CD4-positive, alpha-beta memory T cell (primary cell): ENCODE results near the gene FER. TPM values are rescaled to one million over a fixed set of nuclear protein-coding genes. Genes with fewer than 3 reads are reported as not detected.

Experiments used
- CTCF ChIA-PET: fragments of 350-600 bp; sonication (Branson Sonifier 250); formaldehyde crosslinking; loops from one replicate; lab custom pipeline; 2021; ENCODE audit warnings: inconsistent platforms; ENCODE audit not compliant: partially characterized antibody; lab: Charles Lee
- POLR2A ChIA-PET: fragments of 350-600 bp; sonication (Branson Sonifier 250); formaldehyde crosslinking; loops from one replicate; lab custom pipeline; 2021; ENCODE audit not compliant: partially characterized antibody; lab: Charles Lee
- DNase-seq, 5 donors: peaks; one replicate each; pipeline versions ENCODE4 v3.0.0 to v3.0.0-alpha.2; 2020 to 2022; ENCODE audit warnings: mixed read lengths in 1 of 5
- H3K27ac ChIP-seq: one replicate; pipeline ENCODE4 v1.7.0; 2013; ENCODE audit warnings: low read depth, low read length
- H3K27me3 ChIP-seq: 2 replicates; pipeline ENCODE4 v1.7.0; 2013; ENCODE audit warnings: mild to moderate bottlenecking, low read length, moderate library complexity; ENCODE audit not compliant: insufficient read depth
- H3K36me3 ChIP-seq: 2 replicates; pipeline ENCODE4 v1.7.0; 2013; ENCODE audit warnings: mild to moderate bottlenecking, low read length, moderate library complexity; ENCODE audit not compliant: insufficient read depth
- H3K4me1 ChIP-seq: 2 replicates; pipeline ENCODE4 v1.7.0; 2013; ENCODE audit warnings: mild to moderate bottlenecking, low read length, moderate library complexity; ENCODE audit not compliant: insufficient read depth
- H3K4me3 ChIP-seq, 2 donors: one replicate each; pipeline ENCODE4 v1.7.0; 2013; ENCODE audit warnings: low read length in 2 of 2, mild to moderate bottlenecking in 1 of 2
- H3K9me3 ChIP-seq, 2 donors: one replicate each; pipeline ENCODE4 v1.7.0; 2013; ENCODE audit warnings: low read length in 2 of 2, control low read depth in 1 of 2; ENCODE audit not compliant: control insufficient read depth in 1 of 2
- H3K27ac Mint-ChIP-seq, 7 donors: one replicate each; pipeline ENCODE4 v1.8.0; 2020 to 2021; ENCODE audit warnings: mixed read lengths in 7 of 7, mild to moderate bottlenecking in 6 of 7, inconsistent platforms in 3 of 7, moderate library complexity in 3 of 7
- H3K27me3 Mint-ChIP-seq, 2 donors: one replicate each; pipeline ENCODE4 v1.8.0; 2020 to 2021; ENCODE audit warnings: mixed read lengths in 2 of 2
- H3K36me3 Mint-ChIP-seq, 2 donors: one replicate each; pipeline ENCODE4 v1.8.0; 2020 to 2021; ENCODE audit warnings: mixed read lengths in 2 of 2, inconsistent platforms in 1 of 2, mild to moderate bottlenecking in 1 of 2
- H3K4me1 Mint-ChIP-seq, 4 donors: one replicate each; pipeline ENCODE4 v1.8.0; 2020 to 2021; ENCODE audit warnings: mixed read lengths in 4 of 4, mild to moderate bottlenecking in 1 of 4
- H3K4me3 Mint-ChIP-seq, 8 donors: one replicate each; pipeline ENCODE4 v1.8.0; 2020 to 2021; ENCODE audit warnings: mixed read lengths in 8 of 8, mild to moderate bottlenecking in 7 of 8, moderate library complexity in 6 of 8, inconsistent platforms in 3 of 8
- H3K9me3 Mint-ChIP-seq, 8 donors: one replicate each; pipeline ENCODE4 v1.8.0; 2020 to 2021; ENCODE audit warnings: mixed read lengths in 8 of 8, mild to moderate bottlenecking in 5 of 8, inconsistent platforms in 3 of 8, moderate library complexity in 1 of 8
- intact Hi-C: fragments of 100-400 bp; cut with micrococcal nuclease; formaldehyde crosslinking; loops from one replicate; pipeline ENCODE4 v1.15.1; 2023
- polyA plus RNA-seq, 2 donors: library from polyadenylated mRNA; unstranded; fragments of 300-500 nt; fragmentation: Illumina TruSeq; gene quantifications; one replicate each; pipeline ENCODE4 v1.2.3, GENCODE V29; 2021
- total RNA-seq, 2 experiments: library from RNA; stranded (reverse); gene quantifications; one replicate each; pipeline ENCODE4 v1.2.3, GENCODE V29; 2021

Gene FER
- total and polyA plus RNA-seq, 4 experiments from 2014 or later: 6.1 to 11.3 (median 10.3) TPM

DNA sequence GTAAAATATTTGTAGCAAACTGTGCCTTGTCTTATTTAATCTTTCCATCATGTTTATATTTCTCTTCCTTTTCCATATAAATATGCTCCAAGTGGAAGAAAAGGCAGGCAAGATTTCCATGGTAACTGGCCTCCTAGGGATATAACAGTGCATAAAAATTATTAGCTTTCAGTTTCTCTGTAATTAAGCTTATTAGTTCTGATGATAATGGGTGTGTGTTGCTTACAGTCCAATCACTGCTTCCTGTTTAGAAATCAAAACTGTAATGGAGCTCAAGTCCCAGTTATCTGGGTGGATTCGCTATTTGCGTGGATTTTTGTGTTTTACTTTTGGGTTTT lies 449.1 kb downstream of the FER start:
- intact Hi-C loops: no loop called here
- Histone ChIP-seq H3K36me3 (no peaks in the 10 kb centered on the region), H3K4me3 (no peak overlapping the region), H3K27me3 (no peaks in the 10 kb centered on the region), H3K9me3 (no peaks in the 10 kb centered on the region), H3K27ac (no peak overlapping the region), H3K4me1 (no peaks in the 10 kb centered on the region)
- H3K27me3 Mint-ChIP-seq: peaks cover 0 to 2% of the 10 kb centered on the region in 2 donors
- H3K4me3 Mint-ChIP-seq: no peak overlapping the region
- no peak for DNase-seq
- peaks cover 0 to 2% (median 0%) of the 10 kb centered on the region in 8 donors for H3K9me3 Mint-ChIP-seq
- H3K4me1 Mint-ChIP-seq: peaks cover 0 to 4% (median under 1%) of the 10 kb centered on the region in 4 donors
- ChIA-PET CTCF (interaction anchor here (0.7 kb wide), 1 partner anchor 9 kb away, joined by 5 read pairs; no protein-coding TSS in a partner anchor), POLR2A (no interaction called here)
- no peak overlapping the region for H3K27ac Mint-ChIP-seq
- no peaks in the 10 kb centered on the region for H3K36me3 Mint-ChIP-seq

DNA sequence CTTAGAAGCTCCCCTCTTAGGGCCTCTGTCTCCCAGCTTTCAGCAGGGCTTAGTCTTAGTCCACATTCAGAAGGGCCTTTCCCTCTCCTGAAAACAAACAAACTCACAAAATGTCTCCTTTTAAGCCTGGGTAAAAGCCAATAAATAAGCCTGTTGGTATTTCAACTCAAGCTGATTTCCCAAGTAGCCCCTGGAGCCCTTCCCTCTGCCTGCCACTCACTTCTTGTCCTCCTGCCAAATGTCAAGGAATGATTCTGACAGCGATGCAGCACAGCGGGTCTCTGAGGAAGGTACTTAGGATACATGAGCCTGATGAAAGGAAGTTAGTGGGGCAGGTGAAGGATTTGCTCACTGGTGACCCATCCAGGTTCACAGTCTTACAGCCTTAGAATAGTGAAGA lies 451.6 kb downstream of the FER start:
- Mint-ChIP-seq H3K27ac (no peak overlapping the region), H3K9me3 (peaks cover 0 to 4% (median 2%) of the 10 kb centered on the region in 8 donors), H3K4me3 (no peak overlapping the region), H3K36me3 (no peaks in the 10 kb centered on the region), H3K27me3 (peaks cover 0 to 2% of the 10 kb centered on the region in 2 donors), H3K4me1 (no peaks in the 10 kb centered on the region)
- Histone ChIP-seq H3K27me3 (no peaks in the 10 kb centered on the region), H3K36me3 (no peaks in the 10 kb centered on the region), H3K4me1 (no peaks in the 10 kb centered on the region), H3K9me3 (no peaks in the 10 kb centered on the region), H3K4me3 (no peak overlapping the region), H3K27ac (no peak overlapping the region)
- ChIA-PET CTCF (interaction anchor here (0.7 kb wide), 1 partner anchor 14 kb away, joined by 3 read pairs; no protein-coding TSS in a partner anchor), POLR2A (no interaction called here)
- intact Hi-C loops: no loop called here
- no peak for DNase-seq

DNA sequence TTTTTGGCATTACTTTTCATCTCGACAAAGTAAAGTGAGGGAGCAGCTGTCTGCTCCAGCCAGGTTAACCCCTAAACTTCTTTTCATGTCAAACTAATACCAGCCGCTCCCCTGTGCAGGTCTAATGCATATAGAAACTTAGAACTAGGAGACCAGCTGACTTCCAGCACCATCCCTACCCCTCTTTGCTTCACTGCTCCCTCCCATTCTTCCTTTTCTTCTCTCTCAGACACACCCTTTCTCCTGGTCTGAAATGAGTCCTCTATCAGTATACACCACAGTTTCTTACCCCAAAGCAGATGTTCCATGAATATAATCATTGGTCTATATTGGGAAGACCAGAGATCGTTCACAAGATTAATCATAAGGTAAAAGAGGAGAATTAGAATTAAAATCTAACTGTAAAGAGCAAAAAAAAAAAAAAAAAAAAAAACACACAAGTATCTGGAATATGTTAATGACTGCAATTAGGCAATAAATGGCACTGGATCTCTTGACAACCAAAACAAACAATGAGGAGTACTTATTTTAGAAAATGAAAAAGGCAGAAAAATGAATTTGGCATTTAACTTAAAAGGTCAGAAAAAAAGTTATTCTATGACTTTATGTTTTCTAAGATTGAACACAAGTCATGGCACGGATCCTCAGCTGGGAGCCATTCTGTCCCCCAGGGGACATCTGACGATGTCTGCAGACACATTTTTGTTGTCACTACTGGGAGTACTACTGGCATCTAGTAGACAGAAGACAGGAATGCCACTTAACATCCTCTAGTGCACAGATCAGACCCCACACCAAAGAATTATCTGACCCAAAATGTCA lies 452.3 kb downstream of the FER start:
- no peaks in the 10 kb centered on the region for H3K9me3 ChIP-seq
- Mint-ChIP-seq H3K9me3 (peaks cover 0 to 11% (median 8%) of the 10 kb centered on the region in 8 donors), H3K27ac (no peak overlapping the region), H3K4me3 (no peak overlapping the region), H3K36me3 (no peaks in the 10 kb centered on the region), H3K4me1 (no peaks in the 10 kb centered on the region), H3K27me3 (peaks cover 0 to 2% of the 10 kb centered on the region in 2 donors)
- ChIA-PET CTCF (no interaction called here), POLR2A (no interaction called here)
- H3K27me3 ChIP-seq: no peaks in the 10 kb centered on the region
- DNase-seq: no peak
- H3K4me1 ChIP-seq: no peaks in the 10 kb centered on the region
- no peak overlapping the region for H3K27ac ChIP-seq
- H3K36me3 ChIP-seq: no peaks in the 10 kb centered on the region
- intact Hi-C loops: no loop called here
- no peak overlapping the region for H3K4me3 ChIP-seq

DNA sequence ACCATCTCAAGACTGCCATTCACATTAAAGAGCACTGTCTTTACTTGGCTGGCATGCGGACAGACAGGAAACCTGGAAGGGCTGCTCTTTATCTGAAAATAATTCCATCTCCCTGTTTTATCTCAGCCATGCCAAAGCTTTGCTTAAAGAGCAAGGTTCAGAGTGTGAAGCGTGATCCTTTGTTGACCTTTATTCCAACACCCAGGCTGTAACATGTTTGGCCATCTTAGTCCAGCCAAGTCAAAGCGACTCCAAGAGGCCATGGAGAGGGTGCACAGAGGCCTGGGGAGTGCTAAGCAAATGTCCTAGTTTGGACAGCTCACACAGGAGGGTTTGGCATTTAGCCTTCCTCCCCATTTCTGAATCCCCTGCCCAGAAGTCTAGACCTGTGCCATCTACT lies 467.3 kb downstream of the FER start:
- Mint-ChIP-seq H3K36me3 (peaks cover 0 to 3% of the 10 kb centered on the region in 2 donors), H3K4me1 (no peaks in the 10 kb centered on the region), H3K27me3 (peaks cover 8 to 21% of the 10 kb centered on the region in 2 donors), H3K9me3 (peaks cover 3 to 41% (median 20%) of the 10 kb centered on the region in 8 donors), H3K4me3 (no peak overlapping the region), H3K27ac (no peak overlapping the region)
- no peaks in the 10 kb centered on the region for H3K9me3 ChIP-seq
- no peak overlapping the region for H3K4me3 ChIP-seq
- H3K36me3 ChIP-seq: no peaks in the 10 kb centered on the region
- no peak overlapping the region for H3K27ac ChIP-seq
- ChIA-PET CTCF (no interaction called here), POLR2A (no interaction called here)
- no peak for DNase-seq
- intact Hi-C loops: no loop called here
- no peaks in the 10 kb centered on the region for H3K4me1 ChIP-seq
- no peaks in the 10 kb centered on the region for H3K27me3 ChIP-seq

DNA sequence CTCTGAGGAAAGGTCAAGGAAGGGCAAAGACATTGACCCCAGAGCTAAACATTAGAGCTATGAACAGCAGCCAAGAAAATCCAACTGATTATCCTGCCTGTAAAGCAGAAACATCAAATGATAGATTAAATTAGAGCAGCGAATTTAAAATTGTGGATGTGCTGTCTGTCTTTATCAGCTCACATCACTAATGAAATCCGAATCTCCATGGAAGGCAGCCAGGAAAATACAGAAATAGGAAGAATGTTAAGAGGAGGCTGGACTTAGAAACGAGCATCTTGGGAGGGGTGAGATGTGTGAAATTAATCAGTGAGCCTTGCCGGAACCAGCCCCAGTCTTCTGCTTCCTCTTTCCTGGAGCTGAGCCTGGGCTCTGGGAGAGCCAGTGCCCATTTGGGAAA lies 471.1 kb downstream of the FER start:
- intact Hi-C loops: no loop called here
- H3K9me3 Mint-ChIP-seq: peaks cover 0 to 22% (median 3%) of the 10 kb centered on the region in 8 donors
- H3K4me3 Mint-ChIP-seq: no peak overlapping the region
- POLR2A ChIA-PET: no interaction called here
- Histone ChIP-seq H3K36me3 (no peaks in the 10 kb centered on the region), H3K9me3 (no peaks in the 10 kb centered on the region), H3K27ac (no peak overlapping the region), H3K4me1 (no peaks in the 10 kb centered on the region), H3K4me3 (no peak overlapping the region), H3K27me3 (no peaks in the 10 kb centered on the region)
- no peak for DNase-seq
- peak overlapping the region in 1 of 7 donors; percentile 80 for H3K27ac Mint-ChIP-seq
- H3K36me3 Mint-ChIP-seq: no peaks in the 10 kb centered on the region
- H3K4me1 Mint-ChIP-seq: no peaks in the 10 kb centered on the region
- H3K27me3 Mint-ChIP-seq: peaks cover 4 to 8% of the 10 kb centered on the region in 2 donors
- CTCF ChIA-PET: no interaction called here

DNA sequence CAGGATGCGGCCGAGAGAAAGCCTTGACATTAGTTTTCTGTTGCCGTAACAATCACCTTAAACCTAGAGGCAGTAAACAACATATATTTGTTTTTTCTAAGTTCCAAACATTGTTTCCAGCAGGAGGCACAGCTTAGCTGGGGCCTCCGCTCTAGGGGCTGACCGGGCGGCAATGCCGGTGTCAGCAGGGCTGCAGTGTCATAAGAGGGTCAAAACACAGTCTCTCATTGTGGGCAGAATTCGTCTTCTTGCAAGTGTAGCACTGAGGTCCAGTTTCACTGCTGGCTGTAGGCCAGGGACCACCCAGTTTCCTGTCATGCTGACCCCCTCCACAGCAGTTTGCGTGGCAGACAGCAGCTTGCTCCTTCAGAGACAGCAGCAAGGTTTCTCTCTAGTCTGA lies 475.8 kb downstream of the FER start:
- POLR2A ChIA-PET: no interaction called here
- H3K27me3 Mint-ChIP-seq: peaks cover 0 to 9% of the 10 kb centered on the region in 2 donors
- H3K9me3 Mint-ChIP-seq: peaks cover 0 to under 1% (median 0%) of the 10 kb centered on the region in 8 donors
- no peak for DNase-seq
- Histone ChIP-seq H3K27me3 (no peaks in the 10 kb centered on the region), H3K4me3 (no peak overlapping the region), H3K27ac (no peak overlapping the region), H3K9me3 (no peaks in the 10 kb centered on the region), H3K36me3 (no peaks in the 10 kb centered on the region), H3K4me1 (no peaks in the 10 kb centered on the region)
- H3K27ac Mint-ChIP-seq: no peak overlapping the region
- CTCF ChIA-PET: no interaction called here
- no peaks in the 10 kb centered on the region for H3K36me3 Mint-ChIP-seq
- H3K4me3 Mint-ChIP-seq: no peak overlapping the region
- intact Hi-C loops: no loop called here
- no peaks in the 10 kb centered on the region for H3K4me1 Mint-ChIP-seq

DNA sequence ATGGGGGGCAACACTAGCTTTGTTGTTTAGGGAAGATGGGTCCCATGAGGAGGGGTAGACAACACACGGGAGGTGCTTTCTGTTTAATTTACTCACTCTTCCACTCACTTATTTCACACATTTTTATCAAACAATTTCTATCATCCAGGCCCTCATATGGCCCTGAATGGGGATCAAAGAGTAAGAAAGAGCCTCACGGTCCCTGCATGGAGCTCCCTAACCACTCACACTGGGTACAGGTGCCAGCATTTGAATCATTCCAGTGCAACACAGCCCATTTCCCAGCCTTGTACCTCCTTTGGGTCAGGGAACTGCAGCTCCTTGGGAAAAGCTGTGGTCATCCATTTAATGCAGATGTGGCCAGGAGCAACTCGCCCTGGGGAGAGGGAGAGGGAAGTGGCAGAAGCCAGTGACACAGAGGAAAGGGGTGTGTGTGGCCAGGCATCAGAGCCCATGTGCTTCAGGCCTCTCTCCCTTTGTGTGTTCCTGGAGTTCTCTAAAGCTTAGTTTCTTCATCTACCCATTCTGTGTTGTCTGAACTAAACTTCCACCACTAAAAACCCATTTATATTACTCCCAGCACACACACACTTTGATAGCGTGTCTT lies 476.7 kb downstream of the FER start:
- Mint-ChIP-seq H3K4me1 (no peaks in the 10 kb centered on the region), H3K4me3 (peak overlapping the region in 1 of 8 donors; percentile 14), H3K27ac (no peak overlapping the region), H3K9me3 (no peaks in the 10 kb centered on the region), H3K27me3 (peaks cover 0 to 4% of the 10 kb centered on the region in 2 donors), H3K36me3 (no peaks in the 10 kb centered on the region)
- Histone ChIP-seq H3K4me1 (no peaks in the 10 kb centered on the region), H3K36me3 (no peaks in the 10 kb centered on the region), H3K9me3 (no peaks in the 10 kb centered on the region), H3K27ac (no peak overlapping the region), H3K27me3 (no peaks in the 10 kb centered on the region), H3K4me3 (no peak overlapping the region)
- no peak for DNase-seq
- CTCF ChIA-PET: no interaction called here
- intact Hi-C loops: no loop called here
- POLR2A ChIA-PET: no interaction called here
